HG02642 (cell line): ENCODE data around the gene PLD4.

Experiments used
- ATAC-seq: cut with Tn5 transposase; IDR thresholded peaks from one replicate; pipeline ENCODE4 v1.9.1; 2021; ENCODE audit warnings: mild to moderate bottlenecking; ENCODE audit not compliant: unreplicated experiment, poor library complexity

PLD4 gene

GRCh38 chr14:104970231-104971068, 45.8 kb downstream of the PLD4 start:
- no peak for ATAC-seq

DNA sequence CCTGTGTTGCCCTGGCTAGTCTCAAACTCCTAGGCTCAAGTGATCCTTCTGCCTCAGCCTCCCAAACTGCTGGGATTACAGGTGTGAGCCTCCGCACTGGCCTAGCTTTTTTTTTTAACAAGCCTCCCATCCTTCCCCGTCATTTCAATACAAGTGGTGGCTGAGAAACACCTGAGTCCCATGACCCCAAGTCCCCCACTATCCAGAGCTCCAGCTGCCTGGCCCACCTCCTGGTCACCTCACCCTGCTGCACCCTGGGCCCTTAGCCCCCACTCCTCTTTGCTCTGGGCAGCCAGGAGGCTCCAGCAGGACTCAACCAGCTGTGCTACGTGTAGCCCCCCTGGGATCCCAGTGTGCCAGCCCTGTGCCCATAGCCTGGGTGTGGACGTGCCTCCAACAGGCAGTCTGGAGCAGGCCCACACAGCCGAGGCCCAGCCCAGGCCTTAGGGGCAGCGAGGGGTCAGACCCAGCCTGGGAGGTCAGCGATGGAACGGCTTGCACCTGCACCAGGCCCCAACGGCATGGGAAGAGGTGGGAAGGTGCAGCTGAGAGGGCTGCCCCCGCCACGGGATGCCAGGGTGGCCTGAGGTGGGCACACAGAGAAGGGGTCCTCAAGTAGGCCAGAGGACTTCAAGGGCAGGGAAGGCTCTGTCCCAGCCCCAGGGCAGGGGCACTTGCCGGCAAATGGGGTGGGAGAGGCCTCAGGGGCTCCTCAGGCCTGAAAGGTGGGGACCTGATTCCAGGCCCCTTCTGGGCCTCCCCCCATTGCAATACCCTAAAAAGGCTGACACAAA, 47.0 kb downstream of the PLD4 start:
- ATAC-seq, result no peak

DNA sequence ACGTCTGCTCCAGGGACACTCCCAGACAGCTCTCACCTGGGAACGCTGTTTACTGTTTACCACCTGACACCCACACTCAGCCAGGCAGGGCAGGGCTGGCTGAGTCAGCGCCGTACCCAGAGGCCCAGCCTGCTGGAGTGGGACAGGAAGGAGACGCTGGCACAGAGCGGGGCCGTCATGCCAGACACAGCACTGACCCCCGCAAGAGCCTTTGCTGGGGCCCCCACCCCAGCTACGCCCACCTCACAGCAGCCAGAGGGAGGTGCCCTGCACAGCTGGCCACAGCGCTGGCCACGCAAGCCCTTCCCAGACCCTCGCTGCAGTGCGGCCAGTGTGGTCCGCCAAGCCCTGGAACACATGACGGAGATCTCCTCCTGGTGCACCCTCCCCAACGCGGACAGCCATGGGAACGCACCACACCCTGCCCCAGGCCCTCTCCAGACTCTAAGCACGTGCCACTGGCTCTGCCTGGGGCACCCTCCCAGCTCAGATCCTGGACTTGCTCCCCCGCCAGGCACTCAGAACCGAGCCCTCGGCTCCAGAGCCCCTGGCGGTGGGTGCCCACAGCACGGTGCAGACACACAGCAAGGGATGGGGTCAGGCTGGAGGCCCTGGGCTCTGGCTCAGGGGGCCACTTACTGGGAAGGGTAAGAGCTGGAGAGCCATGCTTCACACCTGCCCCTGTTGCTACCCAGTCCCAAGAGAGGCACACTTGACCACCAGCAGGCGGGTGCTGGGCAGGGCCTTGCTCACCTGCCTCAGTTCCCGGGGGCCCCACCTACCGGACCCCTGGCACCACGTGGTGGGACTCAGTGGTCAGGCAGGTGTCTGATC, 47.8 kb downstream of the PLD4 start:
- no peak for ATAC-seq

DNA sequence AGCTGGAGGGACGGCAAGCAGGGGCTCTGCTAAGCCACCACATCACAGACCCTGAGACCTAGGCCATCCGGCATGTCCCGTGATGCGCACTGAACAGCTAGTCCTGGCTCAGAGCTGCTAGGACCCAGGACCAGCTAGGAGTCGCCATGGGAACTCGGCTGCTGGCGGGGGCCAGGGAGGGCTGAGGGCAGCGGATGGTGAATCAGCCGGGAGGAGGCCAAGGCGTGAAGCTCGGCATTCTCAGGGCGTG, 48.4 kb downstream of the PLD4 start:
- ATAC-seq, result no peak

DNA sequence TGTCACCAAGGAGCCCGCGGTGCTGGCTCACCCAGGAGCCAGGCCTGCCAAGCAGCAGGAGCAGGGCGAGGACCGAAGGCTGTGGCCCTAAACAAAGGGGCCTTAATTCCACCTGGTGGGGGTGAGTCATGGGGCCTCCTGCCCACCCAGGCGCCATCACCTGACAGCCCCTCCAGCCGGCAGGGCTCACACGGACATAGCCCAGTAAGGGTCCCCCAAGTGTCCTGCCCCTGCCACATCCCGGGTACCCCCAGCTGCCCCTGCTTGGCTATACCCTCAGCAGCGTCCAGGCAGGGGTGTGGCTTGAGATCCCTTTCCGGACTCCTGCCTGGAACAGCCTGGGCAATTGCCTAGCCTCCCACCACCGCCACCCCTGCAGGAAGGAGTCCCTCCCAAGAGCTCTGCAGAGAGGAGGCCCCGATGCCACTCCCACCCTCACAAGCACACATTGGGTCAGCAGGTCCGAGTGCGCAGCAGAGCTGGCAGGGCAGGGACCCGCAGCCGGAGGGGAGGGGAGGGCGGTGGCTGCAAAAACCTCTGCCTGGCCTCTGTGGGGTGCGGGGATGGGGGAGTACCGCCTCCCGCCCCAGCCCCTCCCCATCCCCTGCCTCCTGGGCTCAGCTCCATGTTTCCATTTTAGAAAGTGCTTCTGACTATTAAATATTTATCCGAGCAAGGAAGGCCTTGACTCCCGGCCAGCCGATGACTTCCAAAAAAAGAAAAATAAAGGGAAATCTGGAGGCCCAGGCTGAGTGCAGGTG, 48.9 kb downstream of the PLD4 start:
- no peak for ATAC-seq

DNA sequence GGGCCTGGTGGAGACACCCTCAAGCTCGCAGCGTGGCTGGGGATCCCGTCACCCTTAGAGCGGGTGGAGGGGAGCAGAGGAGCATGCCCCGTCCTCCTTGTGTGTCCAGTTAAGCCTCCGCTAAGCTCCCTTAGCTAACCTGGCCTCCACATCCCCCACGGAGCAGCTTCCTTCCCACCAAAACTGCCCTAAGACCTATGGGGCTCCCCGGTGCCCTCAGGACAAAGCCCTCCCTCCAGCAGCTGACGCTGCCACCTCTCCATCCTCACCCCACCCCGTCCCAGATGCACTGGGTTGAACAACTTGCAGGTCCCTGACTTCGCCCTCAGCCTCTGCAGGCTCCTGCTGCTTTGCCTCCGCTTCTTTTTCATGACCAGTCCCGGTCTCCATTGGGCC, 49.5 kb downstream of the PLD4 start:
- no peak for ATAC-seq

- ATAC-seq, result no peak
Observed at GRCh38 chr14:104974665-104975390, 50.1 kb downstream of the PLD4 start.

GRCh38 chr14:104975481-104976197, 51.0 kb downstream of the PLD4 start:
- no peak for ATAC-seq

DNA sequence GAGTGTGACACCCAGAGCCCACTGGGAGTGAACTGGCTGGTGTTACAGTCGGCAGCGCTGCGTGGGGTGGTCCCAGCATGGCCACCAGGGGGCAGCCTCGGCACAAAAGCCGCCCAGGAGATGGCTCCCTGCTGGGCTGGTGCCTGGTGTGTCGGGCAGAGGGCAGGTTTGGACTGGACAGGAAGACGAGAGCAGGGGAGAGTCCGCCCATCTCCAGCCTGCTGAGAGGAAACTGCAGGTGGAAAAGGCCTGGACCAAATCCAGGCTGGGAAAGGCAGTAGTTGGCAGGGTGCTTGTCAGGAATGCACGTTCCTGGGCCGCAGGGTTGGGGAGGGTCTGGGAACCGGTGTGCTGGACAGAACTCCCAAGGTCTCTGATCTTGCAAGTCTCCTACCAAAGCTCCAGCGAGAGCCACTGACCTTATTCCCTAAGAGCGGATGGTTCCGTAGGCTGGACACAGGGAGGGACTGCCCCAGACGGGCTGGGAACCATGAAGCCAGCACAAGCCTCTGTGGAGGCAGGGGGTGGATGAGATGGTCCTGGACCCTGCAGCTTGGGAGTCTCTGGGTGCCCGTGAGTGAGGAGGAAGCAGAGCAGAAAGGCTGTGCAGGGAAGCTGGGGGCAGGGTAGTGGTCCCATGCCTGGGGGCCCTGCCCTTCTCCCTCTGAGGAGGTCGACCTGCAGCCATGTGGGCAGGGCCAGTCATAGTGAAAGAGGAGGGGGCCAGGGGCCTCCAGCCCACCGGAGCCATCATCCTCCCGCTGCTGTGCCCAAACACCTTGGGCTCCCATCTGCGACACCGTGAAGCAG, 51.7 kb downstream of the PLD4 start:
- peak; percentile 50 for ATAC-seq

- ATAC-seq, result no peak
Observed at GRCh38 chr14:104977008-104977680, 52.5 kb downstream of the PLD4 start.

DNA sequence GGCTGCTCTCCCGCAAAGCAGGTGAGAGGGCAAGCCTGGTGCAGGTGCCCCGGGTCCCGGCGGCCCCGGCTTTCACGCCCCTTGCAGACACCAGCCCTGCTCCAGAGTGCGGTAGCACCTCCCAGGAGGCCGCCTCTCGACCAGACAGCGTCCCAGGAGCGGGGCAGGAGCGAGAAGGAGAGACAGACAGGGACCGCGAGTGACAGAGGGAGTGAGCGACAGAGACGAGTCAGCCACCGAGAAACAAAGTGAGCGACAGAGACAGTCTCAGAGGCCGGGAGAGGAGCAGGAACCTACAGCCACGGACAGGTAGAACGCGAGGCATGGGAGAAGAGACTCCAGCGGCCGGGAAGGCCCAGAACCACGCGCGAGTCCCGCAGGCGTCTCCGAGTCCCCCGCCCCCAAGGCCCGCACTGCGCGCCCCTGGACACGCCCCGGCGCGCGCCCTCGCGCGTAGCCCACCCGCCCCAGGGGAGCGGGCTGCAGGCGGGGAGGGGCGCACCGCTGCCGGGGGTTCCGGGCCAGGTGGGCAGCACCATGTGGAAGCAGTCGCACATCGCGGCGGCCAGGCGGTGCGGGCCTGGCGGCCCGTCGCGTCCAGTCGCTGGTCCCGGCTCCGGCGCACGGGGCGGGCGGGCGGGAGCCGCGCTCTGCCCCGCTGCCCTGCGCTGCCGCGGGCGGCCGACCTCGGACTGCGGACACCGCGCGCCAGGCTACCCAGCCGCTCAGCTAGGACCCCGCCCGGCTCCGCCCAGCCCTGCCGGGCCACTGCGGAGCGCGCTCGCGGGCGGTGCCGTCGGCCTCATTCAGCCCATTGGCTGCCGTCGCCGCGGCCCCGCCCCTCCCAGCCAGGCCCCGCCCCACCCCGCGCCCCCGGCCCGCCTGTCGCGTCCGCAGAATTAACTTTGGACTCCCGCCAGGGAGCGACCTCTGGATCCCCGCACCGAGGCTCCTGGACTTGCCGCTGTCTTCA, 53.3 kb downstream of the PLD4 start, which contains the start of gene AHNAK2:
AHNAK2 (minus strand) TSS at position 694 of the 973 bp plus-strand sequence; CDS start at position 557, 137 bp downstream.
- ATAC-seq, result no peak

DNA sequence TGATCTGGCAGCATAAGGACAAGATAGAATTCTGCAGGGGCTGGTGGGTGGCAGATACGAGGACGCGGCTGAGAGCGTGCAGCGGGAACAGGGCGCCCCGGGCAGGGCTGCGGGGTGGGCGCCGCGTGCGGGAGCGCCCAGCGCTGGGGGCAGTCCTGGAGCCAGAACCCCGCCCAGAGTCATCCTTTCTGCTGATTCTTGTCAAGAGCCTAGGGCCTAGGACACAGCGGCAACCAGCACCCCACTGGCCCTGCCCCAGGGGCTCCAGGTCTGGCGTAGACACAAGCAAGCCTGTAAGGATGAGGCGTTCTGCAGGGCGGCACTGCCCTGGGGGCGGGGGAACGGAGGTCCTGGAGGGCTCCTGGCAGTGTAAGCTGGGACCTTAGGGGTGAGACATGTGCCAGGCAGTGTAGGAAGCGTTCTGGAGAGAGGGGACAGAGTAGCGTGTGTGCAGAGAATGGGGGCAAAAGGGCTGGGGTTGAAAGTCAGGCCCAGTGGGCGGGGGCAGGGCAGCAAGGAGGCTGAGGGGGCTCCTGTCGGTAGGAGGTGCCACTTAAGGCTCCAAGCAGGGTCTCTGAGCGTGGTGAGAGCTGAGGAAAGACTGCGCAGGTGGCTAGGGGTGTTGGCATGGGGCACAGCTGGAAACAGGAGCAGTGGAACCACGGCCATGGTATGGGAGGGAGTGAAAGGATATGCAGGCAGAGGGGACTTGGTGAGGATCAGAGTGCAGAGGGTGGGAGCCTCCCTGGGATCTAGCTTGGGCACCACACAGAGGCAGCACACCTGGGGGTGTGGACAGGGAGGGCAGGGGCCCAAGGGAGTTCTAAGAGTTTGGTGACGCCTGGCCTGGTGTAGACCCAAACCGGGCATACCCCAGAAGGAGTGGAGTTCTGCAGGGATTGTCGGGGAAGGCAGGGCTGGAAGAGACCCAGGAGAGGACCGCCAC, 54.3 kb downstream of the PLD4 start:
- ATAC-seq, result no peak

DNA sequence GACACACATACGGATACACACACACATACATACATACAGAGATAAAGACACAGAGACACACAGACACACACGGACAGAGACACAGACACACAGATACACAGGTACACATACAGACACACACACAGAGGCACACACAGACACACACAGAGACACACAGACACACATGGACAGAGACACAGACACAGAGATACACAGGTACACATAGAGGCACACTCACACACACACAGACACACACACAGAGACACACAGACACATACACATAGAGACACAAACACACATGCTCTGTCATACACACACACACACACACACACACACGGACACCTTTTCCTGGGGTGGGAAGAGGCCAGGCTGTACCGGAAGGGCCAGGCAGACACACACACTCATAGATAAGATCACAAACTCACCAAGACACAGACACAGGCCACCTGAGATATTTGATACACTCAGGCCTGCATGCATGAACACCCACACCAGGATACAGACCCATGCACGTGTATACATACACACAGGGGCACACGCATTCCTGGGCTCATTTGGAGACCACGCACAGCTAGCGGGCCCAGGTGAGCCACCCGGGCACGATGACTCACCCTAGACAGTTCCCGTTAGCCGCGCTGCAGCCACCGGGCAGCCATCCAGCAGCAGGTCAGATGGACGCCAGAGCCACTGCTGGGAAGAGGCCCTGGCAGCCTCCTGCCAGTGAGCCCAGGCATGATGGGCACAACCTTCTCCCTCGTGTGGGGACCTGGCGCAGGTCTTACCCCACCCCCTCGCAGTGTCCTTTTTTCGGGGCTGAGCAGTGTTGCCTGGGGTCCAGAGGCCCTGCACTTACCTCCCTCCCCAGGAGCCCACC, 55.3 kb downstream of the PLD4 start:
- no peak for ATAC-seq
